IMR-90 (cell line): ENCODE data around the gene SEMA4D. TPM values are rescaled to one million over a fixed set of nuclear protein-coding genes. Genes with fewer than 3 reads are reported as not detected.

Source experiments
- ATAC-seq: fragments of 200-7000 bp; cut with Tn5 transposase; 2 replicates; pipeline ENCODE4 v1.9.1; 2020; ENCODE audit warnings: low read depth, mild to moderate bottlenecking, moderate library complexity
- BruUV-seq: library from RNA; stranded (reverse); fragments of 400-500 nt; replicated peaks from 2 replicates; lab custom pipeline; 2021; lab: Mats Ljungman, UMichigan
- CTCF ChIA-PET: fragments of 300-600 bp; formaldehyde crosslinking; extraction: SDS; loops from one replicate; lab custom pipeline; 2021; ENCODE audit warnings: antibody characterized with exemption; lab: Yijun Ruan, JAX
- POLR2A ChIA-PET: fragments of 300-600 bp; sonication (Branson Sonifier 250); formaldehyde crosslinking; loops from one replicate; lab custom pipeline; 2022; ENCODE audit warnings: antibody characterized with exemption; ENCODE audit not compliant: unreplicated experiment; lab: Charles Lee
- DNase-seq: peaks from one replicate; pipeline ENCODE4 v3.0.0; 2013
- H2AFZ ChIP-seq: replicated peaks from 2 replicates; pipeline ENCODE3; 2013; ENCODE audit warnings: low read length, mild to moderate bottlenecking; ENCODE audit not compliant: poor library complexity
- H2AK5ac ChIP-seq: 2 replicates; pipeline ENCODE4 v1.6.1; 2013; ENCODE audit warnings: low read depth, low read length, inconsistent platforms
- H2AK9ac ChIP-seq: replicated peaks from 2 replicates; pipeline ENCODE3; 2013; ENCODE audit warnings: mild to moderate bottlenecking, low read depth, low read length, moderate library complexity; ENCODE audit not compliant: poor library complexity
- H2BK120ac ChIP-seq: 2 replicates; pipeline ENCODE4 v1.6.1; 2013; ENCODE audit warnings: low read depth, low read length, inconsistent platforms
- H2BK15ac ChIP-seq: 3 replicates; pipeline ENCODE4 v1.6.1; 2013; ENCODE audit warnings: low read depth, low read length, inconsistent platforms
- H2BK20ac ChIP-seq: 2 replicates; pipeline ENCODE4 v1.6.1; 2013; ENCODE audit warnings: low read depth, mild to moderate bottlenecking, inconsistent platforms, low read length, moderate library complexity
- H2BK5ac ChIP-seq: 2 replicates; pipeline ENCODE4 v1.6.1; 2013; ENCODE audit warnings: mild to moderate bottlenecking, low read depth, low read length, inconsistent platforms; ENCODE audit not compliant: poor library complexity, severe bottlenecking
- H3K14ac ChIP-seq: replicated peaks from 2 replicates; pipeline ENCODE4 v1.6.1; 2013; ENCODE audit warnings: low read depth, low read length, inconsistent platforms
- H3K18ac ChIP-seq: 2 replicates; pipeline ENCODE4 v1.6.1; 2013; ENCODE audit warnings: low read depth, low read length, control low read depth
- H3K23ac ChIP-seq: 2 replicates; pipeline ENCODE4 v1.6.1; 2013; ENCODE audit warnings: low read depth, low read length, inconsistent platforms
- H3K27ac ChIP-seq: 2 replicates; pipeline ENCODE4 v1.5.1; 2013; ENCODE audit warnings: mild to moderate bottlenecking, control low read depth, low read length; ENCODE audit not compliant: insufficient read depth
- H3K27me3 ChIP-seq: 2 replicates; pipeline ENCODE4 v1.6.1; 2013; ENCODE audit warnings: low read length; ENCODE audit not compliant: control insufficient read depth, insufficient read depth
- H3K36me3 ChIP-seq: 2 replicates; pipeline ENCODE4 v1.6.1; 2013; ENCODE audit warnings: low read length, mixed read lengths; ENCODE audit not compliant: control insufficient read depth, insufficient read depth
- H3K4ac ChIP-seq: 2 replicates; pipeline ENCODE4 v1.6.1; 2013; ENCODE audit warnings: low read depth, low read length, inconsistent platforms
- H3K4me1 ChIP-seq: 2 replicates; pipeline ENCODE4 v1.6.1; 2013; ENCODE audit warnings: low read length, mixed read lengths; ENCODE audit not compliant: control insufficient read depth, insufficient read depth
- H3K4me2 ChIP-seq: 2 replicates; pipeline ENCODE4 v1.6.1; 2013; ENCODE audit warnings: low read depth, mild to moderate bottlenecking, control low read depth, low read length, moderate library complexity
- H3K4me3 ChIP-seq: 2 replicates; pipeline ENCODE4 v1.5.1; 2013; ENCODE audit warnings: low read depth, mild to moderate bottlenecking, control low read depth, low read length, moderate library complexity; ENCODE audit not compliant: insufficient read depth
- H3K56ac ChIP-seq: 2 replicates; pipeline ENCODE4 v1.6.1; 2013; ENCODE audit warnings: low read length, inconsistent platforms; ENCODE audit not compliant: insufficient read depth; ENCODE audit errors: extremely low read depth
- H3K79me1 ChIP-seq, 2 experiments: 2 replicates each; pipeline ENCODE4 v1.6.1; 2013; ENCODE audit warnings: low read length in 2 of 2, inconsistent platforms in 1 of 2, low read depth in 1 of 2
- H3K9ac ChIP-seq: 2 replicates; pipeline ENCODE4 v1.6.1; 2013; ENCODE audit warnings: low read depth, low read length, control low read depth
- H3K9me1 ChIP-seq: 2 replicates; pipeline ENCODE4 v1.6.1; 2013; ENCODE audit warnings: low read length, inconsistent platforms; ENCODE audit not compliant: insufficient read depth
- H3K9me3 ChIP-seq: 2 replicates; pipeline ENCODE4 v1.6.1; 2013; ENCODE audit warnings: low read length; ENCODE audit not compliant: control insufficient read depth, insufficient read depth
- H4K20me1 ChIP-seq: 2 replicates; pipeline ENCODE4 v1.6.1; 2013; ENCODE audit warnings: low read length, inconsistent platforms; ENCODE audit not compliant: insufficient read depth
- H4K5ac ChIP-seq: 2 replicates; pipeline ENCODE4 v1.6.1; 2013; ENCODE audit warnings: mild to moderate bottlenecking, low read depth, low read length, control low read depth
- H4K8ac ChIP-seq, 2 experiments: 2 replicates each; pipeline ENCODE4 v1.6.1; 2013; ENCODE audit warnings: low read depth in 2 of 2, low read length in 2 of 2, control low read depth in 1 of 2, inconsistent platforms in 1 of 2
- H4K91ac ChIP-seq: 2 replicates; pipeline ENCODE4 v1.6.1; 2013; ENCODE audit warnings: low read depth, low read length, inconsistent platforms; ENCODE audit not compliant: insufficient read depth
- BHLHE40 ChIP-seq: fragments of 150-350 bp; IDR thresholded peaks from 2 replicates; pipeline ENCODE4 v1.6.1; 2016; ENCODE audit warnings: mild to moderate bottlenecking, low read depth, low read length
- CEBPB ChIP-seq: IDR thresholded peaks from 2 replicates; pipeline ENCODE4 v1.6.1; 2012; ENCODE audit warnings: low read depth, low read length, improper control_type of control experiment
- CHD1 ChIP-seq: IDR thresholded peaks from 2 replicates; pipeline ENCODE4 v1.6.1; 2012; ENCODE audit warnings: low read depth, low read length, improper control_type of control experiment
- FOS ChIP-seq: fragments of 150-350 bp; IDR thresholded peaks from 2 replicates; pipeline ENCODE4 v1.6.1; 2016; ENCODE audit warnings: low read depth, low read length
- MAFK ChIP-seq: IDR thresholded peaks from 2 replicates; pipeline ENCODE4 v1.6.1; 2012; ENCODE audit warnings: low read depth, low read length, improper control_type of control experiment
- MXI1 ChIP-seq: IDR thresholded peaks from 2 replicates; pipeline ENCODE4 v1.6.1; 2012; ENCODE audit warnings: low read depth, mild to moderate bottlenecking, low read length, moderate library complexity, borderline replicate concordance
- NFE2L2 ChIP-seq: fragments of 150-350 bp; IDR thresholded peaks from 2 replicates; pipeline ENCODE4 v1.6.1; 2016; ENCODE audit warnings: low read depth, mild to moderate bottlenecking, low read length
- POLR2A ChIP-seq: IDR thresholded peaks from 2 replicates; pipeline ENCODE4 v1.6.1; 2012; ENCODE audit warnings: mild to moderate bottlenecking, low read depth, low read length
- RAD21 ChIP-seq: IDR thresholded peaks from 2 replicates; pipeline ENCODE4 v1.6.1; 2012; ENCODE audit warnings: low read length, improper control_type of control experiment
- RCOR1 ChIP-seq: IDR thresholded peaks from 2 replicates; pipeline ENCODE4 v1.6.1; 2012; ENCODE audit warnings: mild to moderate bottlenecking, low read length, improper control_type of control experiment; ENCODE audit not compliant: insufficient replicate concordance
- SMC3 ChIP-seq: fragments of 150-350 bp; IDR thresholded peaks from 2 replicates; pipeline ENCODE4 v1.6.1; 2016; ENCODE audit warnings: low read depth, mild to moderate bottlenecking, antibody characterized with exemption, low read length, moderate library complexity
- WGBS, 2 experiments: methylation state at CpG; one replicate each; pipeline versions ENCODE4 v1.1.5 to v1.1.7; 2013; ENCODE audit warnings: missing lambda C conversion rate in 2 of 2; ENCODE audit not compliant: insufficient read length in 1 of 2; ENCODE audit errors: extremely low coverage in 2 of 2; 5-methylcytosine and 5-hydroxymethylcytosine counted together
- dilution Hi-C: fragments of 300-500 bp; cut with HindIII; formaldehyde crosslinking; loops from one replicate; pipeline ENCODE4 v1.14.3; 2018; ENCODE audit warnings: low sequenced_read_pairs; ENCODE audit not compliant: unreplicated experiment
- in situ Hi-C: fragments of 300-500 bp; cut with MboI; formaldehyde crosslinking; loops from 3 replicates; pipeline ENCODE4 v1.14.3; 2019; ENCODE audit warnings: low sequenced_read_pairs, inconsistent platforms, mixed read lengths
- intact Hi-C: fragments of 100-400 bp; cut with micrococcal nuclease; formaldehyde crosslinking; loops from 2 replicates; pipeline ENCODE4 v1.10.0; 2022
- polyA plus RNA-seq, 3 experiments: library from polyadenylated mRNA; depleted of rRNA; stranded (reverse); fragments of >200 nt; gene quantifications; 2 replicates each; pipeline ENCODE4 v1.2.3, GENCODE V29; 2012; ENCODE audit warnings: low replicate concordance in 1 of 3
- total RNA-seq: library from RNA; depleted of rRNA; stranded (reverse); fragments of >200 nt; gene quantifications from 2 replicates; pipeline ENCODE4 v1.2.3, GENCODE V29; 2012
- TF ChIP-seq, protein P1 (sequence below): conservative IDR thresholded peaks from 2 replicates; pipeline ENCODE4 v1.5.1; 2012; ENCODE audit warnings: mild to moderate bottlenecking, low read depth, low read length, improper control_type of control experiment
- TF ChIP-seq, protein P2 (sequence below): fragments of 150-350 bp; IDR thresholded peaks from 2 replicates; pipeline ENCODE4 v1.6.1; 2016; ENCODE audit warnings: low read depth, mild to moderate bottlenecking, low read length, moderate library complexity, borderline replicate concordance
- TF ChIP-seq, protein P3 (sequence below): fragments of 150-350 bp; IDR thresholded peaks from 2 replicates; pipeline ENCODE4 v1.6.1; 2017; ENCODE audit warnings: mild to moderate bottlenecking, antibody characterized with exemption, low read length, low read depth

The SEMA4D gene
- total and polyA plus RNA-seq, 2 of the 4 experiments (the other 2 are of a cell fraction): 0.90 to 1.5 TPM

DNA sequence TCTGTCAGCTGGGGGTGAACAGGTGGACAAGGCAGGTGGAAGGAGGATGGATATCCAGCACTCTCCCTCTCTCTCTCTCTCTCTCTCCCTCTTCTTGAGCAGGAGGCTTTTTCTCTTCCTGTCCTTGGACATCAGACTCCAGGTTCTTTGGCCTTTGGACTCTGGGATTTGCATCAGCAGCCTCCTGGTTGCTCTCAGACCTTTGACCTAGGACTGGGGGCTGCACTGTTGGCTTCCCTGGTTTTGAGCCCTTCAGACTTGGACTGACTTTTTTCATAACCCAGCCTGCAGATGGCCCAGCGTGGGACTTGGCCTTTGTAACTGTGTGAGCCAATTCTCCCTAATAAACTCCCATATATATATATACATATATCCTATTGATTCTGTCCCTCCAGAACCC, 35.0 kb upstream of the SEMA4D start:
- Histone ChIP-seq H3K36me3 (no peaks in the 10 kb centered on the region), H3K27ac (no peak overlapping the region), H3K4me1 (no peaks in the 10 kb centered on the region), H3K9me1 (no peaks in the 10 kb centered on the region), H3K79me1 (no peaks in the 10 kb centered on the region), H2BK5ac (no peak overlapping the region), H3K14ac (no peak overlapping the region), H4K5ac (no peak overlapping the region), H3K4me2 (no peak overlapping the region), H4K91ac (no peak overlapping the region), H4K8ac (no peak overlapping the region), H3K9ac (no peak overlapping the region), H3K18ac (no peak overlapping the region), H4K20me1 (no peaks in the 10 kb centered on the region), H2BK120ac (no peak overlapping the region), H2AK5ac (no peak overlapping the region), H3K4me3 (no peak overlapping the region), H2BK15ac (no peak overlapping the region), H3K23ac (no peak overlapping the region), H3K4ac (no peak overlapping the region), H2BK20ac (no peak overlapping the region), H3K56ac (no peak overlapping the region), H2AFZ (no peak overlapping the region), H2AK9ac (no peak overlapping the region), H3K9me3 (peaks cover 3% of the 10 kb centered on the region; the same call in 1 of the 2 replicates), H3K27me3 (peaks cover 19% of the 10 kb centered on the region; the same call in 1 of the 2 replicates)
- DNase-seq (no peak), ATAC-seq (no peak)
- BruUV-seq: no TSS peak
- intact Hi-C loops: no loop called here
- WGBS, 2 experiments: no CpG with 5 or more reads among the region's 1 CpG
- TF ChIP-seq, protein P1, sequence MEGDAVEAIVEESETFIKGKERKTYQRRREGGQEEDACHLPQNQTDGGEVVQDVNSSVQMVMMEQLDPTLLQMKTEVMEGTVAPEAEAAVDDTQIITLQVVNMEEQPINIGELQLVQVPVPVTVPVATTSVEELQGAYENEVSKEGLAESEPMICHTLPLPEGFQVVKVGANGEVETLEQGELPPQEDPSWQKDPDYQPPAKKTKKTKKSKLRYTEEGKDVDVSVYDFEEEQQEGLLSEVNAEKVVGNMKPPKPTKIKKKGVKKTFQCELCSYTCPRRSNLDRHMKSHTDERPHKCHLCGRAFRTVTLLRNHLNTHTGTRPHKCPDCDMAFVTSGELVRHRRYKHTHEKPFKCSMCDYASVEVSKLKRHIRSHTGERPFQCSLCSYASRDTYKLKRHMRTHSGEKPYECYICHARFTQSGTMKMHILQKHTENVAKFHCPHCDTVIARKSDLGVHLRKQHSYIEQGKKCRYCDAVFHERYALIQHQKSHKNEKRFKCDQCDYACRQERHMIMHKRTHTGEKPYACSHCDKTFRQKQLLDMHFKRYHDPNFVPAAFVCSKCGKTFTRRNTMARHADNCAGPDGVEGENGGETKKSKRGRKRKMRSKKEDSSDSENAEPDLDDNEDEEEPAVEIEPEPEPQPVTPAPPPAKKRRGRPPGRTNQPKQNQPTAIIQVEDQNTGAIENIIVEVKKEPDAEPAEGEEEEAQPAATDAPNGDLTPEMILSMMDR: no peak
- TF ChIP-seq MAFK: no peak
- TF ChIP-seq NFE2L2: no peak
- TF ChIP-seq SMC3: no peak
- no peak for TF ChIP-seq BHLHE40
- TF ChIP-seq RCOR1: no peak
- TF ChIP-seq FOS: no peak
- TF ChIP-seq CEBPB: no peak
- no peak for TF ChIP-seq RAD21
- TF ChIP-seq, protein P2, sequence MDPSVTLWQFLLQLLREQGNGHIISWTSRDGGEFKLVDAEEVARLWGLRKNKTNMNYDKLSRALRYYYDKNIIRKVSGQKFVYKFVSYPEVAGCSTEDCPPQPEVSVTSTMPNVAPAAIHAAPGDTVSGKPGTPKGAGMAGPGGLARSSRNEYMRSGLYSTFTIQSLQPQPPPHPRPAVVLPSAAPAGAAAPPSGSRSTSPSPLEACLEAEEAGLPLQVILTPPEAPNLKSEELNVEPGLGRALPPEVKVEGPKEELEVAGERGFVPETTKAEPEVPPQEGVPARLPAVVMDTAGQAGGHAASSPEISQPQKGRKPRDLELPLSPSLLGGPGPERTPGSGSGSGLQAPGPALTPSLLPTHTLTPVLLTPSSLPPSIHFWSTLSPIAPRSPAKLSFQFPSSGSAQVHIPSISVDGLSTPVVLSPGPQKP: no peak
- TF ChIP-seq, protein P3, sequence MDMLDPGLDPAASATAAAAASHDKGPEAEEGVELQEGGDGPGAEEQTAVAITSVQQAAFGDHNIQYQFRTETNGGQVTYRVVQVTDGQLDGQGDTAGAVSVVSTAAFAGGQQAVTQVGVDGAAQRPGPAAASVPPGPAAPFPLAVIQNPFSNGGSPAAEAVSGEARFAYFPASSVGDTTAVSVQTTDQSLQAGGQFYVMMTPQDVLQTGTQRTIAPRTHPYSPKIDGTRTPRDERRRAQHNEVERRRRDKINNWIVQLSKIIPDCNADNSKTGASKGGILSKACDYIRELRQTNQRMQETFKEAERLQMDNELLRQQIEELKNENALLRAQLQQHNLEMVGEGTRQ: no peak
- TF ChIP-seq POLR2A: no peak
- no peak for TF ChIP-seq CHD1
- TF ChIP-seq MXI1: no peak
- CTCF ChIA-PET: no interaction called here
- in situ Hi-C loops: no loop called here
- POLR2A ChIA-PET: no interaction called here
- dilution Hi-C loops: no loop called here
